ENCODE results near the gene DLST. TPM values are rescaled to one million over a fixed set of nuclear protein-coding genes. Genes with fewer than 3 reads are reported as not detected.

The DLST gene
- total RNA-seq, 4 donors from 2014 or later, result 71.3 to 157 (median 105) TPM

- TF ChIP-seq POLR2A (IDR thresholded peaks at IDR 0.05), result no peak
- TF ChIP-seq CTCF (IDR thresholded peaks at IDR 0.05 in 4 of 5, conservative IDR thresholded peaks at IDR 0.05 in 1 of 5), result no peak
- ATAC-seq, result no peak
- no peak for DNase-seq
These were observed 28.2 kb downstream of the DLST start for GRCh38 chr14:74909911-74910310.

GRCh38 chr14:74910556-74910955, 28.8 kb downstream of the DLST start:
- Histone ChIP-seq H3K36me3 (no peaks in the 10 kb centered on the region), H3K4me1 (peaks cover 31 to 40% of the 10 kb centered on the region in 2 donors), H3K9me3 (no peaks in the 10 kb centered on the region), H3K27me3 (no peaks in the 10 kb centered on the region), H3K27ac (no peak overlapping the region), H3K4me3 (no peak overlapping the region)
- no peak for ATAC-seq
- no peak for DNase-seq
- in situ Hi-C loops (cut with MboI; ENCODE audit: low sequenced_read_pairs in 4 of 4) (loop anchor here in 2 of 4 donors (10.0 kb wide), 1 partner anchor 174 kb away; no protein-coding TSS in a partner anchor), intact Hi-C loops (cut with DNase I; ENCODE audit: low total_unique reads) (loop anchor here (5.0 kb wide), 2 partner anchors 37 to 102 kb away; no protein-coding TSS in a partner anchor)
- TF ChIP-seq POLR2A (IDR thresholded peaks at IDR 0.05), result no peak
- no peak for TF ChIP-seq CTCF (IDR thresholded peaks at IDR 0.05 in 4 of 5, conservative IDR thresholded peaks at IDR 0.05 in 1 of 5)

More at GRCh38 chr14:74909911-74910310, 28.2 kb downstream of the DLST start:
- Histone ChIP-seq H3K4me1 (peaks cover 28 to 41% of the 10 kb centered on the region in 2 donors), H3K9me3 (no peaks in the 10 kb centered on the region), H3K27me3 (no peaks in the 10 kb centered on the region), H3K36me3 (no peaks in the 10 kb centered on the region), H3K4me3 (no peak overlapping the region), H3K27ac (no peak overlapping the region)
- intact Hi-C loops (cut with DNase I; ENCODE audit: low total_unique reads) (loop anchor here (5.0 kb wide), 2 partner anchors 37 to 102 kb away; no protein-coding TSS in a partner anchor), in situ Hi-C loops (cut with MboI; ENCODE audit: low sequenced_read_pairs in 4 of 4) (loop anchor here in 2 of 4 donors (10.0 kb wide), 1 partner anchor 175 kb away; no protein-coding TSS in a partner anchor)

- no peaks in the 10 kb centered on the region for H3K9me3 ChIP-seq
- in situ Hi-C loops (cut with MboI; ENCODE audit: low sequenced_read_pairs in 4 of 4), result loop anchor here in 2 of 4 donors (10.0 kb wide), 1 partner anchor 174 kb away; no protein-coding TSS in a partner anchor
- intact Hi-C loops (cut with DNase I; ENCODE audit: low total_unique reads), result loop anchor here (5.0 kb wide), 2 partner anchors 36 to 101 kb away; no protein-coding TSS in a partner anchor
- H3K4me3 ChIP-seq, result no peak overlapping the region
- H3K36me3 ChIP-seq, result no peaks in the 10 kb centered on the region
- no peak for DNase-seq
- ATAC-seq, result no peak
- H3K27me3 ChIP-seq, result no peaks in the 10 kb centered on the region
- no peak overlapping the region for H3K27ac ChIP-seq
- TF ChIP-seq POLR2A (IDR thresholded peaks at IDR 0.05) (no peak), CTCF (IDR thresholded peaks at IDR 0.05 in 4 of 5, conservative IDR thresholded peaks at IDR 0.05 in 1 of 5) (no peak)
- H3K4me1 ChIP-seq, result peaks cover 35 to 41% of the 10 kb centered on the region in 2 donors
These were observed 29.5 kb downstream of the DLST start for GRCh38 chr14:74911221-74911620.

GRCh38 chr14:74911704-74912103, 30.0 kb downstream of the DLST start:
- in situ Hi-C loops (cut with MboI; ENCODE audit: low sequenced_read_pairs in 4 of 4), result loop anchor here in 2 of 4 donors (10.0 kb wide), 1 partner anchor 173 kb away; no protein-coding TSS in a partner anchor
- intact Hi-C loops (cut with DNase I; ENCODE audit: low total_unique reads), result loop anchor here (5.0 kb wide), 2 partner anchors 36 to 101 kb away; no protein-coding TSS in a partner anchor

More at GRCh38 chr14:74911704-74912103, 30.0 kb downstream of the DLST start:
- Histone ChIP-seq H3K9me3 (no peaks in the 10 kb centered on the region), H3K4me3 (no peak overlapping the region), H3K36me3 (no peaks in the 10 kb centered on the region), H3K27me3 (no peaks in the 10 kb centered on the region), H3K27ac (no peak overlapping the region), H3K4me1 (peaks cover 39 to 42% of the 10 kb centered on the region in 2 donors)
- DNase-seq (no peak), ATAC-seq (no peak)
- TF ChIP-seq POLR2A (IDR thresholded peaks at IDR 0.05) (no peak), CTCF (IDR thresholded peaks at IDR 0.05 in 4 of 5, conservative IDR thresholded peaks at IDR 0.05 in 1 of 5) (no peak)

Data from gastrocnemius medialis (tissue), 4 donors.